HG03460 (cell line): ENCODE measurements around the gene CCDC124.
"Not testable (repeated sequence)": the region's sequence is repeated elsewhere in the genome, so short reads cannot be mapped to it uniquely, and the experiment has no call there.

ENCODE experiments used
- ATAC-seq: cut with Tn5 transposase; IDR thresholded peaks from one replicate; pipeline ENCODE4 v1.9.1; 2021; ENCODE audit not compliant: unreplicated experiment

CCDC124 gene

GRCh38 chr19:17981611-17982010 lies 48.8 kb downstream of the CCDC124 start:
- ATAC-seq, result no peak

- ATAC-seq, result no peak
Observed at GRCh38 chr19:17982430-17982829, 49.6 kb downstream of the CCDC124 start.

GRCh38 chr19:17985037-17985818 lies 52.4 kb downstream of the CCDC124 start:
- ATAC-seq, result no peak

- not testable (repeated sequence) for ATAC-seq
Observed at GRCh38 chr19:17986569-17986968, 53.8 kb downstream of the CCDC124 start.

- no peak for ATAC-seq
Observed at GRCh38 chr19:17988161-17988560, 55.3 kb downstream of the CCDC124 start.

GRCh38 chr19:17989425-17990094 lies 56.7 kb downstream of the CCDC124 start:
- no peak for ATAC-seq

GRCh38 chr19:17993076-17993813 lies 60.4 kb downstream of the CCDC124 start:
- no peak for ATAC-seq
